ENCODE data around the gene IER2. TPM values are rescaled to one million over a fixed set of nuclear protein-coding genes. Genes with fewer than 3 reads are reported as not detected.

Gene IER2
- total RNA-seq, 1 experiment from 2014 or later = 80.4 TPM

- TF ChIP-seq REST (IDR thresholded peaks at IDR 0.05; ENCODE audit: insufficient read depth in 1 of 2, low read depth in 2 of 2, low read length in 1 of 2) (no peak), TCF7L2 (IDR thresholded peaks at IDR 0.05; ENCODE audit: low read depth, low read length) (no peak), SIN3A (IDR thresholded peaks at IDR 0.05; ENCODE audit: borderline replicate concordance, insufficient read depth, low read depth, low read length) (no peak), POLR2AphosphoS5 (IDR thresholded peaks at IDR 0.05; ENCODE audit: low read depth, low read length) (no peak)
- TF ChIP-seq, protein P1, sequence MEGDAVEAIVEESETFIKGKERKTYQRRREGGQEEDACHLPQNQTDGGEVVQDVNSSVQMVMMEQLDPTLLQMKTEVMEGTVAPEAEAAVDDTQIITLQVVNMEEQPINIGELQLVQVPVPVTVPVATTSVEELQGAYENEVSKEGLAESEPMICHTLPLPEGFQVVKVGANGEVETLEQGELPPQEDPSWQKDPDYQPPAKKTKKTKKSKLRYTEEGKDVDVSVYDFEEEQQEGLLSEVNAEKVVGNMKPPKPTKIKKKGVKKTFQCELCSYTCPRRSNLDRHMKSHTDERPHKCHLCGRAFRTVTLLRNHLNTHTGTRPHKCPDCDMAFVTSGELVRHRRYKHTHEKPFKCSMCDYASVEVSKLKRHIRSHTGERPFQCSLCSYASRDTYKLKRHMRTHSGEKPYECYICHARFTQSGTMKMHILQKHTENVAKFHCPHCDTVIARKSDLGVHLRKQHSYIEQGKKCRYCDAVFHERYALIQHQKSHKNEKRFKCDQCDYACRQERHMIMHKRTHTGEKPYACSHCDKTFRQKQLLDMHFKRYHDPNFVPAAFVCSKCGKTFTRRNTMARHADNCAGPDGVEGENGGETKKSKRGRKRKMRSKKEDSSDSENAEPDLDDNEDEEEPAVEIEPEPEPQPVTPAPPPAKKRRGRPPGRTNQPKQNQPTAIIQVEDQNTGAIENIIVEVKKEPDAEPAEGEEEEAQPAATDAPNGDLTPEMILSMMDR (IDR thresholded peaks at IDR 0.05) = no peak
- DNase-seq (ENCODE audit: low read depth, low spot score) = no peak
Observed at GRCh38 chr19:13127051-13127450, 23.2 kb upstream of the IER2 start.

DNA sequence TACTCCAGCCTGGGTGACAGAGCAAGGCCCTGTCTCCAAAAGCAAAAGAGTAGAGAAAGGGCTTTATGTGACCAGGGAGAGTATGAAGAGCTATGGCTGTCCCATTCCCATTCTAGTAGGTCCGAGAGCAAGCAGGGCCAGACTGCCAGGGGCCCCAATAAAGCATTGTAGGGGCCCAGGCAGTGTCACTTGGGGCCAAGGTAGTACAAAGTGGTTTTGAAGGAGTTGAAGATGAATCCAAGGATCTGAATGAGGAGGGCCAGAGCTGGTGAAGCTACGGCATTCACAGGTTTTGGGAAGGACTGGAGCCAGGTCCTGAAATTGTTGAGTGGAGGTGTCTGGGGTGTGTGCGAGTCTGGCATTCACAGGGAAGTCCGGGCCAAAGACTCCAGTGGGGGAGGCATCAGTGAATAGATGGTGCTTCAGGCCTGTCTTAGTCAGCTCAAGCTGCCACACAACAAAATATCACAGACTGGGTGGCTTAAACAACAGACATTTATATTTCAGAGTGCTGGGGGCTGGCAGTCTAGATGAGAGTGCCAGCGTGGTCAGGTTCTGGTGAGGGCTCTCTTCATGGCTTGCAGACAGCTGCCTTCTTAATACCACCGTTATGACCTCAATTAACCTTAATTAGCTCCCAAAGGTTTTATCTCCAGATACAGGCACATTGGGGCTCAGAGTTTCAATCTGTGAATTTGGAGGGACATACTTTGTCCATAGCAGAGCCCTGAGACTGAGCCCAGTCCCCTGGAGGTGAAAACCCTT lies 22.2 kb upstream of the IER2 start:
- BruUV-seq (replicated peaks) = TSS peak; percentile 29
- TF ChIP-seq POLR2AphosphoS5 (IDR thresholded peaks at IDR 0.05; ENCODE audit: low read depth, low read length) = no peak
- no peak for TF ChIP-seq TCF7L2 (IDR thresholded peaks at IDR 0.05; ENCODE audit: low read depth, low read length)
- TF ChIP-seq REST (IDR thresholded peaks at IDR 0.05; ENCODE audit: insufficient read depth in 1 of 2, low read depth in 2 of 2, low read length in 1 of 2) = no peak
- TF ChIP-seq, protein P1 (IDR thresholded peaks at IDR 0.05) = no peak
- no peaks in the 10 kb centered on the region for H3K4me1 ChIP-seq (ENCODE audit: control insufficient read depth, insufficient read depth, low read length)
- H3K4me3 ChIP-seq (ENCODE audit: low read depth in 2 of 2, low read length in 2 of 2) = no peak overlapping the region
- ATAC-seq (0 out of 2 replicates have a peak, but pooled peaks have one; percentile 10), DNase-seq (ENCODE audit: low read depth, low spot score) (no peak)
- ChIA-PET CTCF (no interaction called here), POLR2A (interaction anchor here (0.6 kb wide), 1 partner anchor 18 kb away, joined by 3 read pairs; no protein-coding TSS in a partner anchor)
- H3K36me3 ChIP-seq (ENCODE audit: control insufficient read depth, insufficient read depth, low read length) = no peaks in the 10 kb centered on the region
- no peaks in the 10 kb centered on the region for H3K9me3 ChIP-seq (ENCODE audit: control insufficient read depth, insufficient read depth, low read depth, low read length)
- intact Hi-C loops (cut with micrococcal nuclease; ENCODE audit: unreplicated experiment) (no loop called here), in situ Hi-C loops (cut with HindIII; ENCODE audit: low pct_unique_long_range_greater_than_20kb, low sequenced_read_pairs) (no loop called here)
- no peaks in the 10 kb centered on the region for H3K27me3 ChIP-seq (ENCODE audit: control insufficient read depth, insufficient read depth, low read length)
- no peak overlapping the region for H3K27ac ChIP-seq (ENCODE audit: low read length)

More at GRCh38 chr19:13127051-13127450, 23.2 kb upstream of the IER2 start:
- Histone ChIP-seq H3K27ac (ENCODE audit: low read length) (no peak overlapping the region), H3K4me3 (ENCODE audit: low read depth in 2 of 2, low read length in 2 of 2) (no peak overlapping the region), H3K36me3 (ENCODE audit: control insufficient read depth, insufficient read depth, low read length) (no peaks in the 10 kb centered on the region), H3K4me1 (ENCODE audit: control insufficient read depth, insufficient read depth, low read length) (no peaks in the 10 kb centered on the region), H3K9me3 (ENCODE audit: control insufficient read depth, insufficient read depth, low read depth, low read length) (no peaks in the 10 kb centered on the region), H3K27me3 (ENCODE audit: control insufficient read depth, insufficient read depth, low read length) (no peaks in the 10 kb centered on the region)
- intact Hi-C loops (cut with micrococcal nuclease; ENCODE audit: unreplicated experiment) (no loop called here), in situ Hi-C loops (cut with HindIII; ENCODE audit: low pct_unique_long_range_greater_than_20kb, low sequenced_read_pairs) (no loop called here)
- no peak for ATAC-seq
- no TSS peak for BruUV-seq (replicated peaks)
- ChIA-PET POLR2A (interaction anchor here (0.6 kb wide), 1 partner anchor 113 kb away, joined by 5 read pairs; no protein-coding TSS in a partner anchor), CTCF (no interaction called here)
